Measurements from ENCODE around the gene KDM2B.

The KDM2B gene

DNA sequence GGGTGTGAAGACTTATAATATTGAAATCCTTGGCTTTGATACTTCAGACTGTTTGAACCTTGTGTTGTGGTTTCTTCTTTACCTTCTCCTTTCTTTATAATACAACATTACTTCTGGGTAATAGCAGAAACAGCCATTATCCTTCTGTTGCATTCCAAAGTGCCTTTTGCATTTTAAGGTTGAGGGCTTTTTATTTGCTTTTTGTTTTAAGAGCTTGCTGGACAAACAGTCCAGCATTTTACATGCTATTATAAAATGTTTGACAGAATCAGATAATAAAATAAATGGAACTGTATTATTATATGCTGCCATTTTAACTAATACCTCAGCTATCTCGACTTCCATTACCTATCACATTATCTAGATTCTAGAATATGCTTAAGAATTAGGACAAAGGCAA lies 166.9 kb downstream of the KDM2B start:
- TF ChIP-seq POLR2AphosphoS5 (IDR thresholded peaks at IDR 0.05; ENCODE audit: borderline replicate concordance, low read depth, low read length) (no peak), EZH2 (IDR thresholded peaks at IDR 0.05) (no peak), FOXP2 (optimal IDR thresholded peaks at IDR 0.05; ENCODE audit: control extremely low read depth, extremely low read length, insufficient read depth) (no peak)
- Histone ChIP-seq H3K9ac (ENCODE audit: insufficient read length) (no peak overlapping the region), H3K9me3 (ENCODE audit: low read depth, low read length) (no peaks in the 10 kb centered on the region), H3K36me3 (ENCODE audit: insufficient read depth, low read length) (peaks cover 26% of the 10 kb centered on the region), H3K4me3 (no peak overlapping the region), H3K27ac (no peak overlapping the region)
- no peak for DNase-seq (ENCODE audit: low read depth, low spot score)

- no peak overlapping the region for H3K4me3 ChIP-seq
- no peak for TF ChIP-seq FOXP2 (optimal IDR thresholded peaks at IDR 0.05; ENCODE audit: control extremely low read depth, extremely low read length, insufficient read depth)
- no peak for TF ChIP-seq POLR2AphosphoS5 (IDR thresholded peaks at IDR 0.05; ENCODE audit: borderline replicate concordance, low read depth, low read length)
- no peak for TF ChIP-seq EZH2 (IDR thresholded peaks at IDR 0.05)
These were observed 175.6 kb downstream of the KDM2B start for GRCh38 chr12:121405211-121405610.

DNA sequence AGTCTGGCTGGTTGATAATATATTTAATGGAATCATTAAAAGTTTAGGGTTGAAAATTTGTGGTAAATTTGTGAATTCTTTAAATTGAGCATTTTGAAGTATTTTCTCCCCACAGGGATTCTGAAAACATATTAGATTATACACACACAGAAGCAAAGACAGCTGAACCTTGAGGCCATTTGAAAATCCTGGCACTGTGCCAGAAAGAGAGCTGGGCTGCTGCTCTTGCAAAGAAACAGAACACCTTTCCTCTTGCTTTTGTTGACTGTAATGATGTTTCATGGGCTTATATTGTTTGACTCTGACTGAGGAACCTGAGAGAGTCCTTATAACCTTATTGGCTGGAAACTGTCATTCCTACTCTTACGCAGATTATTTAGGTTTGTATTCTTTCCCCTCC lies 176.1 kb downstream of the KDM2B start:
- Histone ChIP-seq H3K9me3 (ENCODE audit: low read depth, low read length) (no peaks in the 10 kb centered on the region), H3K4me3 (no peak overlapping the region), H3K36me3 (ENCODE audit: insufficient read depth, low read length) (peaks cover 28% of the 10 kb centered on the region), H3K27ac (no peak overlapping the region), H3K9ac (ENCODE audit: insufficient read length) (no peak overlapping the region)
- no peak for TF ChIP-seq FOXP2 (optimal IDR thresholded peaks at IDR 0.05; ENCODE audit: control extremely low read depth, extremely low read length, insufficient read depth)
- TF ChIP-seq EZH2 (IDR thresholded peaks at IDR 0.05), result no peak
- no peak for TF ChIP-seq POLR2AphosphoS5 (IDR thresholded peaks at IDR 0.05; ENCODE audit: borderline replicate concordance, low read depth, low read length)
- no peak for DNase-seq (ENCODE audit: low read depth, low spot score)

More at GRCh38 chr12:121405211-121405610, 175.6 kb downstream of the KDM2B start:
- no peak for DNase-seq (ENCODE audit: low read depth, low spot score)
- H3K9me3 ChIP-seq (ENCODE audit: low read depth, low read length), result no peaks in the 10 kb centered on the region
- H3K9ac ChIP-seq (ENCODE audit: insufficient read length), result no peak overlapping the region
- peaks cover 28% of the 10 kb centered on the region for H3K36me3 ChIP-seq (ENCODE audit: insufficient read depth, low read length)
- no peak overlapping the region for H3K27ac ChIP-seq

DNA sequence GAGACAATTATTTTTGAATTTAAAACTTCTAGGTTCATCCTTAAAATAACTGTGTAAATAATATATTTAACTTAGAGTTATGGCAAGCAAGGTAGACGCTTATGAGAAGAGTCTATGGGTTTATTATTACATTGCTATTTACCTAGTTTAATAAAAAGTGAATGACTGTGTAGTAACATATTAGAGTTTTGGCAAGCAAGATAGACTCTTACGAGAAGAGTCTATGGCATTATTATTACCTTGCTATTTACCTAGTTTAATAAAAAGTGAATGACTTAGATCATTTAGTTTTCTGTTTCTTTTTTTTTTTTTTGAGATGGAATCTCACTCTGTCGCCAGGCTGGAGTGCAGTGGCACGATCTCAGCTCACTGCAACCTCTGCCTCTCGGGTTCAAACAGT lies 177.1 kb downstream of the KDM2B start:
- Histone ChIP-seq H3K9ac (ENCODE audit: insufficient read length) (no peak overlapping the region), H3K4me3 (no peak overlapping the region), H3K27ac (no peak overlapping the region), H3K36me3 (ENCODE audit: insufficient read depth, low read length) (peaks cover 28% of the 10 kb centered on the region), H3K9me3 (ENCODE audit: low read depth, low read length) (no peaks in the 10 kb centered on the region)
- no peak for DNase-seq (ENCODE audit: low read depth, low spot score)
- TF ChIP-seq FOXP2 (optimal IDR thresholded peaks at IDR 0.05; ENCODE audit: control extremely low read depth, extremely low read length, insufficient read depth) (no peak), EZH2 (IDR thresholded peaks at IDR 0.05) (no peak), POLR2AphosphoS5 (IDR thresholded peaks at IDR 0.05; ENCODE audit: borderline replicate concordance, low read depth, low read length) (no peak)

- H3K4me3 ChIP-seq, result peak overlapping the region; percentile 81
- peak overlapping the region; percentile 76 for H3K9ac ChIP-seq (ENCODE audit: insufficient read length)
- no peak for TF ChIP-seq POLR2AphosphoS5 (IDR thresholded peaks at IDR 0.05; ENCODE audit: borderline replicate concordance, low read depth, low read length)
- no peak for TF ChIP-seq EZH2 (IDR thresholded peaks at IDR 0.05)
- no peak for TF ChIP-seq FOXP2 (optimal IDR thresholded peaks at IDR 0.05; ENCODE audit: control extremely low read depth, extremely low read length, insufficient read depth)
- no peaks in the 10 kb centered on the region for H3K9me3 ChIP-seq (ENCODE audit: low read depth, low read length)
- H3K27ac ChIP-seq, result no peak overlapping the region
- no peak for DNase-seq (ENCODE audit: low read depth, low spot score)
- H3K36me3 ChIP-seq (ENCODE audit: insufficient read depth, low read length), result peaks cover 16% of the 10 kb centered on the region
These were observed 180.3 kb downstream of the KDM2B start for GRCh38 chr12:121400332-121401139.

DNA sequence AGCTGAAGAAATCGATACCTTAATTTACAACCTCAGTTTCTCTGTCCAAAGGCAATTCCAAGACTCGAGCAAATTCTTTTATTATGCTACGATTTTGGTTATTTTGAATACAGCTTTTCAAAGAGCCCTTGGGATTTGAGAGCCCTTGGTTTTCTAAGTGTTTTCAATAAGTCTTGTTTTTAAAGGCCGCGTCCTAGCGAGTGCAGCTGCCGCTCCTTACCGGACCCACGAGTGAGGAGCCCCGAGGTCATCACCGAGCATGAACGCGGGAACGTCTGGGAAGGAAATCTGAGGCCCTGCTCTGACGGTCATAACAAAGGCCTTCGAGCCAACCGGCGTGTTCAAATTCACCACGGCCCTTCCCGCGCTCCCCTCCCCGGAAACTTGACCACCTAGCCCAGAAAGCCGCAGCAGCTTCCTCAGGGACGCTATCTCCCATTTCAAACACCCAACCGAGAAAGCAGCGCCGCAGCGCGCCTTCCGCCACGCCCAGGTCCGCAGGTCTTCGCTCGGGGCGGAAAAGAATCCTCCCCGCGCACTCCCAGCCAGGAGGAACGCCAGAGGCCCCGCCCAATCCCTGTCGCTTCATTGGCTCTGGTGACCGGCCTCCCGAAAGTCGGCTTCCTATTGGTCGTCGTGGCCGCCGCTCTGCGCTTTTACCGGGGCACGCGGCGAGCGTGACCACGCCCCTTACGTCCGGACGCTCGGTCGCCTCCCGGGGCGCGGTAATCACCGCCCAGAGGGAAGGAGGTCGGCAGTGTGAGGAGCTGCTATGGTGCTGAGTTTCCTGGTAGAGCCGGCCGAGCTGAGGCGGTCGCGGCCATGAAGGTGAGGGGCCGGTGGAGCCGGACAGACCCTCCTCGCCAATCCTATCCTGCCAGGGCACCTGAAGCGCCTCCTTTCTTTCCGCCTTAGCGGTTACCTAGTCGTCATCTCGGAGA lies 181.2 kb downstream of the KDM2B start, which contains the start of gene RNF34:
Gene RNF34, plus strand, starts transcription at position 728 of the 941 bp plus-strand sequence. Its CDS starts 95 bp downstream, at position 823.
- Histone ChIP-seq H3K9ac (ENCODE audit: insufficient read length) (peak within 1 kb of the TSS; percentile 86), H3K9me3 (ENCODE audit: low read depth, low read length) (no peaks in the 10 kb centered on the region), H3K27ac (peak within 1 kb of the TSS; percentile 74; the same call in 1 of the 2 replicates), H3K36me3 (ENCODE audit: insufficient read depth, low read length) (peaks cover 9% of the 10 kb centered on the region; the same call in 1 of the 2 replicates), H3K4me3 (peak within 1 kb of the TSS; percentile 81)
- no peak for TF ChIP-seq FOXP2 (optimal IDR thresholded peaks at IDR 0.05; ENCODE audit: control extremely low read depth, extremely low read length, insufficient read depth)
- no peak for TF ChIP-seq EZH2 (IDR thresholded peaks at IDR 0.05)
- peak; percentile 99 for TF ChIP-seq POLR2AphosphoS5 (IDR thresholded peaks at IDR 0.05; ENCODE audit: borderline replicate concordance, low read depth, low read length)
- DNase-seq (ENCODE audit: low read depth, low spot score), result peak; percentile 77

GRCh38 chr12:121398355-121398754 lies 182.5 kb downstream of the KDM2B start:
- TF ChIP-seq POLR2AphosphoS5 (IDR thresholded peaks at IDR 0.05; ENCODE audit: borderline replicate concordance, low read depth, low read length) (no peak), EZH2 (IDR thresholded peaks at IDR 0.05) (no peak), FOXP2 (optimal IDR thresholded peaks at IDR 0.05; ENCODE audit: control extremely low read depth, extremely low read length, insufficient read depth) (no peak)
- Histone ChIP-seq H3K9ac (ENCODE audit: insufficient read length) (no peak overlapping the region), H3K27ac (no peak overlapping the region), H3K36me3 (ENCODE audit: insufficient read depth, low read length) (peaks cover 5% of the 10 kb centered on the region; the same call in 1 of the 2 replicates), H3K4me3 (peak overlapping the region; percentile 81), H3K9me3 (ENCODE audit: low read depth, low read length) (no peaks in the 10 kb centered on the region)
- no peak for DNase-seq (ENCODE audit: low read depth, low spot score)

GRCh38 chr12:121397521-121397920 lies 183.3 kb downstream of the KDM2B start:
- H3K4me3 ChIP-seq, result no peak overlapping the region
- DNase-seq (ENCODE audit: low read depth, low spot score), result no peak
- H3K27ac ChIP-seq, result no peak overlapping the region
- H3K36me3 ChIP-seq (ENCODE audit: insufficient read depth, low read length), result 0 out of 2 replicates have a peak, but pooled peaks cover under 1% of the 10 kb centered on the region
- no peaks in the 10 kb centered on the region for H3K9me3 ChIP-seq (ENCODE audit: low read depth, low read length)
- no peak for TF ChIP-seq POLR2AphosphoS5 (IDR thresholded peaks at IDR 0.05; ENCODE audit: borderline replicate concordance, low read depth, low read length)
- no peak for TF ChIP-seq FOXP2 (optimal IDR thresholded peaks at IDR 0.05; ENCODE audit: control extremely low read depth, extremely low read length, insufficient read depth)
- TF ChIP-seq EZH2 (IDR thresholded peaks at IDR 0.05), result no peak
- H3K9ac ChIP-seq (ENCODE audit: insufficient read length), result no peak overlapping the region

Data from SK-N-MC (cell line).